Trophoblast cell (in vitro differentiated cells and primary cell): ENCODE data around the gene MSL2.
"Not testable (repeated sequence)": the region's sequence is repeated elsewhere in the genome, so short reads cannot be mapped to it uniquely, and the experiment has no call there.

ENCODE experiments used
- DNase-seq, 2 donors: peaks; one replicate each; pipeline ENCODE4 v3.0.0-alpha.2; 2016
- H2AFZ ChIP-seq: 2 replicates; pipeline ENCODE4 v1.6.1; 2013; ENCODE audit warnings: low read length, moderate library complexity, mild to moderate bottlenecking; ENCODE audit not compliant: insufficient read depth, poor library complexity
- H2AK5ac ChIP-seq: 2 replicates; pipeline ENCODE4 v1.6.1; 2013; ENCODE audit warnings: mild to moderate bottlenecking, low read length
- H2BK120ac ChIP-seq: 2 replicates; pipeline ENCODE4 v1.6.1; 2013; ENCODE audit warnings: low read length, mild to moderate bottlenecking, moderate library complexity; ENCODE audit not compliant: insufficient read depth, poor library complexity
- H2BK12ac ChIP-seq: 2 replicates; pipeline ENCODE4 v1.6.1; 2013; ENCODE audit warnings: mild to moderate bottlenecking, low read length, moderate library complexity
- H2BK5ac ChIP-seq: 2 replicates; pipeline ENCODE4 v1.6.1; 2013; ENCODE audit warnings: low read length, low read depth, moderate library complexity, mild to moderate bottlenecking; ENCODE audit not compliant: poor library complexity
- H3K14ac ChIP-seq: 2 replicates; pipeline ENCODE4 v1.6.1; 2013; ENCODE audit warnings: mild to moderate bottlenecking, low read length
- H3K18ac ChIP-seq: 2 replicates; pipeline ENCODE4 v1.6.1; 2013; ENCODE audit warnings: mild to moderate bottlenecking, low read length
- H3K23ac ChIP-seq: 2 replicates; pipeline ENCODE4 v1.6.1; 2013; ENCODE audit warnings: low read length
- H3K27ac ChIP-seq: 2 replicates; pipeline ENCODE4 v1.5.1; 2013; ENCODE audit warnings: low read depth, mild to moderate bottlenecking, inconsistent platforms, low read length, moderate library complexity
- H3K27me3 ChIP-seq: 2 replicates; pipeline ENCODE4 v1.6.1; 2013; ENCODE audit warnings: inconsistent platforms, mild to moderate bottlenecking, low read length, moderate library complexity; ENCODE audit not compliant: insufficient read depth
- H3K36me3 ChIP-seq, 2 experiments: 1 replicate in 1 of 2; 2 replicates in 1 of 2; pipeline ENCODE4 v1.6.1; 2013; ENCODE audit warnings: low read length in 2 of 2, mild to moderate bottlenecking in 2 of 2, moderate library complexity in 1 of 2; ENCODE audit not compliant: insufficient read depth in 2 of 2, control insufficient read depth in 1 of 2
- H3K4ac ChIP-seq: 2 replicates; pipeline ENCODE4 v1.6.1; 2013; ENCODE audit warnings: low read depth, mild to moderate bottlenecking, low read length, moderate library complexity
- H3K4me1 ChIP-seq, 2 experiments: 1 replicate in 1 of 2; 2 replicates in 1 of 2; pipeline ENCODE4 v1.6.1; 2013; ENCODE audit warnings: low read length in 2 of 2, mild to moderate bottlenecking in 2 of 2, moderate library complexity in 1 of 2; ENCODE audit not compliant: insufficient read depth in 2 of 2, control insufficient read depth in 1 of 2
- H3K4me2 ChIP-seq: 2 replicates; pipeline ENCODE4 v1.6.1; 2013; ENCODE audit warnings: inconsistent platforms, mild to moderate bottlenecking, low read length, moderate library complexity
- H3K4me3 ChIP-seq: 2 replicates; pipeline ENCODE4 v1.5.1; 2013; ENCODE audit warnings: mild to moderate bottlenecking, low read depth, low read length, inconsistent platforms
- H3K79me1 ChIP-seq: one replicate; pipeline ENCODE4 v1.6.1; 2013; ENCODE audit warnings: low read length
- H3K79me2 ChIP-seq: 2 replicates; pipeline ENCODE4 v1.6.1; 2013; ENCODE audit warnings: low read length, mild to moderate bottlenecking; ENCODE audit not compliant: control insufficient read depth, insufficient read depth, poor library complexity
- H3K9ac ChIP-seq: 2 replicates; pipeline ENCODE4 v1.6.1; 2013; ENCODE audit warnings: mild to moderate bottlenecking, low read length
- H3K9me3 ChIP-seq: 2 replicates; pipeline ENCODE4 v1.6.1; 2013; ENCODE audit warnings: low read depth, mild to moderate bottlenecking, control low read depth, inconsistent platforms, low read length; ENCODE audit not compliant: insufficient read depth
- H4K12ac ChIP-seq: 2 replicates; pipeline ENCODE4 v1.6.1; 2013; ENCODE audit warnings: low read depth, mild to moderate bottlenecking, low read length, moderate library complexity
- H4K8ac ChIP-seq: 2 replicates; pipeline ENCODE4 v1.6.1; 2013; ENCODE audit warnings: low read depth, mild to moderate bottlenecking, low read length, moderate library complexity
- H4K91ac ChIP-seq: one replicate; pipeline ENCODE4 v1.6.1; 2013; ENCODE audit warnings: low read depth, mild to moderate bottlenecking, low read length, moderate library complexity
- WGBS: extraction: QIAGEN DNeasy Blood & Tissue Kit; methylation state at CpG from one replicate; pipeline ENCODE4 v1.1.7; 2013; ENCODE audit warnings: missing lambda C conversion rate; ENCODE audit not compliant: insufficient read length, insufficient coverage; ENCODE audit errors: extremely low coverage; 5-methylcytosine and 5-hydroxymethylcytosine counted together

MSL2 gene

DNA sequence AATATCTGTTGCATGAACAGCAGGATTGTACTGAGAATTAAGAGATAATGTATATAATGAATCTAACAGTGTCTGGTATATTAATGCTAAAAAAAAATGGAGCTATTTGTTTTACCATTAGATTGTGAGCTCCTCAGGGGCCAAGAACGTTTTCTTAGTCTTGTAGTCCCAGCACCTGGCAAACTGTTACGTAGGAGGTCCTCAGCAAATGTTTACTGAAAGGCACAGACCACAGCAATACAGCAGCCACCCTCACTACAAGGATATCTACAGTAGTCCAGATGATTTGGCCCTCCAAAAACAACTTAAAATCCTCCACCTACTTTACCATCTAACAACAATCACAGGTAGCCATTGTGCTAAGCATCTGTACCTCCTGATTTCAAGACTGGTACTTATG is 59.7 kb downstream of the MSL2 start:
- Histone ChIP-seq H3K36me3 (no peaks in the 10 kb centered on the region), H3K4me3 (no peak overlapping the region), H3K9ac (no peak overlapping the region), H3K79me2 (no peaks in the 10 kb centered on the region), H2BK12ac (no peak overlapping the region), H3K4me1 (no peaks in the 10 kb centered on the region), H3K9me3 (no peaks in the 10 kb centered on the region), H3K27ac (no peak overlapping the region), H3K23ac (no peak overlapping the region), H3K27me3 (no peaks in the 10 kb centered on the region), H2AK5ac (no peak overlapping the region), H3K4ac (no peak overlapping the region), H3K79me1 (no peaks in the 10 kb centered on the region), H2BK120ac (no peak overlapping the region), H4K12ac (no peak overlapping the region), H3K14ac (no peak overlapping the region), H2AFZ (no peak overlapping the region), H2BK5ac (no peak overlapping the region), H3K4me2 (no peak overlapping the region), H4K8ac (no peak overlapping the region), H4K91ac (no peak overlapping the region), H3K18ac (no peak overlapping the region)
- no peak for DNase-seq
- no CpG with 5 or more reads among the region's 2 CpGs for WGBS

GRCh38 chr3:136135039-136135802 is 60.9 kb downstream of the MSL2 start:
- H3K27ac ChIP-seq = no peak overlapping the region
- no peaks in the 10 kb centered on the region for H3K9me3 ChIP-seq
- no peaks in the 10 kb centered on the region for H3K36me3 ChIP-seq
- no peaks in the 10 kb centered on the region for H3K27me3 ChIP-seq
- no peak overlapping the region for H2BK12ac ChIP-seq
- no peak overlapping the region for H4K91ac ChIP-seq
- DNase-seq = no peak
- no peak overlapping the region for H2AFZ ChIP-seq
- no peak overlapping the region for H3K14ac ChIP-seq
- no peak overlapping the region for H4K12ac ChIP-seq
- no peak overlapping the region for H2BK120ac ChIP-seq
- no peak overlapping the region for H3K4me2 ChIP-seq
- no peak overlapping the region for H4K8ac ChIP-seq
- H3K18ac ChIP-seq = no peak overlapping the region
- H3K4me3 ChIP-seq = no peak overlapping the region
- no peak overlapping the region for H3K23ac ChIP-seq
- no peaks in the 10 kb centered on the region for H3K4me1 ChIP-seq
- no peaks in the 10 kb centered on the region for H3K79me1 ChIP-seq
- H2AK5ac ChIP-seq = no peak overlapping the region
- no peak overlapping the region for H3K9ac ChIP-seq
- H3K79me2 ChIP-seq = no peaks in the 10 kb centered on the region
- WGBS = no CpG with 5 or more reads among the region's 7 CpGs
- no peak overlapping the region for H3K4ac ChIP-seq
- no peak overlapping the region for H2BK5ac ChIP-seq

- Histone ChIP-seq H2BK12ac (no peak overlapping the region), H3K27me3 (no peaks in the 10 kb centered on the region), H3K4me2 (no peak overlapping the region), H3K14ac (no peak overlapping the region), H3K4me3 (no peak overlapping the region), H3K79me1 (no peaks in the 10 kb centered on the region), H2BK5ac (no peak overlapping the region), H3K23ac (no peak overlapping the region), H3K18ac (no peak overlapping the region), H4K8ac (no peak overlapping the region), H2AFZ (no peak overlapping the region), H3K4me1 (no peaks in the 10 kb centered on the region), H4K12ac (no peak overlapping the region), H2BK120ac (no peak overlapping the region), H3K9me3 (no peaks in the 10 kb centered on the region), H3K4ac (no peak overlapping the region), H3K79me2 (no peaks in the 10 kb centered on the region), H3K9ac (no peak overlapping the region), H3K27ac (no peak overlapping the region), H4K91ac (no peak overlapping the region), H2AK5ac (no peak overlapping the region), H3K36me3 (no peaks in the 10 kb centered on the region)
- no peak for DNase-seq
- WGBS = no CpG with 5 or more reads among the region's 1 CpG
These were observed 62.0 kb downstream of the MSL2 start for GRCh38 chr3:136134091-136134490.

- H4K91ac ChIP-seq, DNase-seq, H3K79me2 ChIP-seq, H2BK120ac ChIP-seq, H3K4me3 ChIP-seq, H3K9me3 ChIP-seq, H3K79me1 ChIP-seq, H2AFZ ChIP-seq, H3K4me1 ChIP-seq, H2AK5ac ChIP-seq, H4K12ac ChIP-seq, H3K23ac ChIP-seq, H4K8ac ChIP-seq, H3K4me2 ChIP-seq, H3K18ac ChIP-seq, H2BK5ac ChIP-seq, H3K4ac ChIP-seq, H2BK12ac ChIP-seq, H3K14ac ChIP-seq, H3K27ac ChIP-seq, H3K9ac ChIP-seq, H3K36me3 ChIP-seq, H3K27me3 ChIP-seq: not testable (repeated sequence)
- no CpG with 5 or more reads among the region's 3 CpGs for WGBS
These were observed 64.5 kb downstream of the MSL2 start for GRCh38 chr3:136131647-136132046.
